Nucleus accumbens (tissue), 56 donors: ENCODE results near the gene SCARF2.
A peak's percentile ranks its signal among the peaks of the same experiment; 100 is the strongest.

ENCODE experiments used
- DNase-seq, 56 donors: peaks; one replicate each; lab custom pipeline; 2025; lab: John Stamatoyannopoulos, UW

The SCARF2 gene

GRCh38 chr22:20430101-20430719 lies 7.4 kb downstream of the SCARF2 start:
- no peak for DNase-seq

GRCh38 chr22:20429254-20430100 lies 8.1 kb downstream of the SCARF2 start:
- DNase-seq = peak in 4 of 56 donors; percentile 19 to 40 (median 39)

- no peak for DNase-seq
Measured at GRCh38 chr22:20428496-20429253, 8.9 kb downstream of the SCARF2 start.

GRCh38 chr22:20427945-20428417 lies 9.6 kb downstream of the SCARF2 start:
- no peak for DNase-seq

- DNase-seq = no peak
Measured at GRCh38 chr22:20427104-20427944, 10.3 kb downstream of the SCARF2 start.

GRCh38 chr22:20426259-20426615 lies 11.4 kb downstream of the SCARF2 start:
- DNase-seq = no peak

GRCh38 chr22:20425566-20426258 lies 11.9 kb downstream of the SCARF2 start:
- no peak for DNase-seq

- DNase-seq = peak in 7 of 56 donors; percentile 9 to 54 (median 29)
Measured at GRCh38 chr22:20424932-20425565, 12.6 kb downstream of the SCARF2 start.

- no peak for DNase-seq
Measured at GRCh38 chr22:20424568-20424931, 13.1 kb downstream of the SCARF2 start.

GRCh38 chr22:20423906-20424551 lies 13.6 kb downstream of the SCARF2 start:
- peak in 28 of 56 donors; percentile 10 to 63 (median 40) for DNase-seq

GRCh38 chr22:20423008-20423905 lies 14.4 kb downstream of the SCARF2 start:
- DNase-seq = peak in 53 of 56 donors; percentile 32 to 95 (median 81)

GRCh38 chr22:20422271-20423007 lies 15.2 kb downstream of the SCARF2 start:
- peak in 3 of 56 donors; percentile 8 to 32 (median 12) for DNase-seq

- no peak for DNase-seq
Measured at GRCh38 chr22:20421507-20421874, 16.1 kb downstream of the SCARF2 start.

GRCh38 chr22:20420157-20420842 lies 17.3 kb downstream of the SCARF2 start:
- no peak for DNase-seq

- DNase-seq = no peak
Measured at GRCh38 chr22:20419664-20419951, 18.0 kb downstream of the SCARF2 start.

- peak in 52 of 56 donors; percentile 27 to 82 (median 66) for DNase-seq
Measured at GRCh38 chr22:20418211-20418788, 19.3 kb downstream of the SCARF2 start.
